ENCODE measurements around the gene SLC8A3.

Gene SLC8A3

DNA sequence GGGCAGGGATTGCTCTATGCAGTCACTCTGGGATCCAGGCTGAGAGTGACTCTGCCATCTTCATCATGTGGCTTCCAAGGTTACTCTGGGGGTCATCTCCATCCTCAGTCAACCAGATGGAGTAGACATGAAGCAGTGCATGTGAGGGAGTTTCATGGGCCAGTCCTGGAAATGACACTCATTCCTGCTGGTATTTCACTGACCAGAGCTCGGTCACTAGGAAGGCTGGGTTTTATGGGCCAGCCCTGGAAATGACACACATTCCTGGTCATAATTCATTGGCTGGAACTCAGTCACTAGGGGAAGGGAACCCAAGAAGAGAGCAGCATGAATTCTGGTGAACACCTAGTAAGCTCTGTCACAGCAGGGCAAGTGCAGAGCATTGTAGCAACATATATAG lies 164.9 kb downstream of the SLC8A3 start:
- no peak for DNase-seq (ENCODE audit: low read depth in 2 of 2)

DNA sequence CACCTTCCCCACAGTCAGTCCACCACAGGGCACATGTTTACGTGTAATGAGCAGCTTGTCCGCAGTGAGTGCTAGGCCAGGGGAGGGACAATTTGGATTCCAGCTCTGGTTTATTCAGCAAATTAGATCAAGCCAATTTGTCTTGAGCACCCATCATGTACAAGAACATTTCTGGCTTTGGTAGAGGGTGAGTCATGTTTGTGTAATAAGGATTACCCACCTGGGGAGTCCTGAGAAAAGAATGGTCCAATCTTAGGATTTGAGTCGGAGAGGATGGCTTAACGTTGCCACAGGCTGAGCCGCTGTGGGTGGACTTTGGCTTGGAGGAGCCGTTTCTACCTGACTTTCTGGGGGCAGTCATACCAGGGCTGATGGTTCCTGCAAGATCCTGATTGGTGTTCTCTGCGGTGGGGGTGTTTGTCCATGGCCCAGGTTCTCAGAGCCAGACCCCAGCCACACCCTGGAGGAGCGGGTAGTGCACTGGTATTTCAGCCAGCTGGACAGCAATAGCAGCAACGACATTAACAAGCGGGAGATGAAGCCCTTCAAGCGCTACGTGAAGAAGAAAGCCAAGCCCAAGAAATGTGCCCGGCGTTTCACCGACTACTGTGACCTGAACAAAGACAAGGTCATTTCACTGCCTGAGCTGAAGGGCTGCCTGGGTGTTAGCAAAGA lies 165.8 kb downstream of the SLC8A3 start:
- no peak for DNase-seq (ENCODE audit: low read depth in 2 of 2)

DNA sequence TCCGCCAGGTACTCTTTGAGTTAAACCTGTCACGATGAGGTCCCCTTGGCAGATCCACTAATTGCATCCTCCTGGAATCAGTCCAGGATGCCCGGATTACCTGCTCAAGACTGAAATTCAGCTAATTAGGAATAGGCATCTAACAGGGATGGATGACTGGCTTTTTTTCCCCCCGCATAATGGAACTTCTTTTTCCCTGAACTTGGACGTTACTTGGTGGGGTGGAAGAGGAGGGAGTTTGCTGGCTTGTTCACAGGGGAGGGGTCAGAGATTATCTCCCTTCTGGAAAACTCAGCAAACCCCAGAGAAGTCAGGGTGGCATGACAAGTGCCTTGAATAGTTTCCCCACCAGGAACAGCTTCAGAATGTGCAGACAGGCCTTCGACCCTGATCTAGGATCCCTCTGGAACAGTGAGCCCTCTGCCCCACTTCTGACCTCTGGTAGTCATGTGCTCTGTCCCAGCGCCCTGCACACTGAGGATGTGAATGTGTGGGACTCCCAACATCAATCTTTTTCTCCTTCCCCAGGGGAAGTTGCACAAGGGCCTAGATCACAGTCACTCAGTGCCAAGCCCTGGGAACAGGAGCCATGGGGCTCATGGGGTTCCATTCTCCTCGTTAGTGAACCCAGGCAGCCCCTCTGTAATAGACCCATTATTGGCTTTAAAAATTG lies 167.1 kb downstream of the SLC8A3 start:
- no peak for DNase-seq (ENCODE audit: low read depth in 2 of 2)

DNA sequence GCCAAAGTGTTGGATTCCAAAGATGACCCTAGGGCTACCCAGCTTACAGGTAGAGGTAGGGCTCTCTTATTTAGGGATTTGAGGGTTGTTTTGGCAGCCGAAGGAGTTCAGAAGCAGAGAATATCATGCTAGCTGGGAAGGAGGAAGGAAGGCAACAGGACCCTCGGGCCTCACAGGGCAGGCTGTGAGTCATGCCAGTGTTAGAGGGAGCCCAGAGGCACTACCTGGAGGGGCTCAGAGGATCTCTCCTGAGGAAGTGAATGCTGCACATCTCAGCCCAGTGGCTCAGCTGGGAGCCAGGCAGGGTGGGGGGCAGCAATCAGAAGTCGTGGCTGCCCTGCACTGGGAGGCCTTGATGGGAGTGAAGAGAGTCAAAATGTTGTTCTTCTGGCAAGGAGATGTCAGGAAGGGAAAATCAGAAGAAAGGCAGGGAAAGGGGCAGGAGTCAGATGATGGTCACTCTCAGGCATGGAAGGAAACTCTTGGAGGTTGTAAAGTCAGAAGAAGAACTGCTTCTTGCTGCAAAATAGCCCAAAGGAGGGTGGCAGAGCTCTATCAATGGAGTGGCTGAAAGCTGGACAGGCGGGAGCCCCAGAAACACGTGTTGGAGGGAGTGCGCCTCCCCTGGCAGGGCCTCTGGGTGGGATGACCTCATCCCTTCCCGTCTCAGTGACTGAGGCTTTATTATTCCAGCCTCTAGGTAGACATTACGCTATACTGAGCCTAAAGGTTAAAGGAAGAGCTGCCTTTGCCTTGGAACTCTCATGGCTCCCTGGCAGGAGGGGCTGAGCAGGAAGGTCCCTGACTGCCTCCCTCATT lies 168.2 kb downstream of the SLC8A3 start:
- no peak for DNase-seq (ENCODE audit: low read depth in 2 of 2)

DNA sequence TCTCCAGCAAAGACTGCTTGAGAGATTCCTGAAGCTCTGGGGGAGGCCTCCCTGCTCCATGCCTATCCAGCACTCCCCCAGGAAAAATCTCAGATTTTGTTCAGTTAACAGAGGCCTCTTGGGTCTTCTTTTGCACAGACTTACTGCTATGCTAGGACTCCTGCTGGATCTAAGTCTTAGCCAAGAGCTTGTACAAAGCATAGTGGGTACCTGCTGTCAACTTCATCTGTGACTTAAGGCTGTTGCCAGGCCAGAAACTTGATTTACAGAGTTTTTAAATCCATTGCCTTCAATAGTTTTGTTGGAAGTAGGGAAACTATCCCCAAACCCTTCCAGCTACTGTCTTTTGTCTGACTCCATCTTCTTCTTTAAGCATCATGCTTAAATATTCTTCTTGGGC lies 169.1 kb downstream of the SLC8A3 start:
- no peak for DNase-seq (ENCODE audit: low read depth in 2 of 2)

DNA sequence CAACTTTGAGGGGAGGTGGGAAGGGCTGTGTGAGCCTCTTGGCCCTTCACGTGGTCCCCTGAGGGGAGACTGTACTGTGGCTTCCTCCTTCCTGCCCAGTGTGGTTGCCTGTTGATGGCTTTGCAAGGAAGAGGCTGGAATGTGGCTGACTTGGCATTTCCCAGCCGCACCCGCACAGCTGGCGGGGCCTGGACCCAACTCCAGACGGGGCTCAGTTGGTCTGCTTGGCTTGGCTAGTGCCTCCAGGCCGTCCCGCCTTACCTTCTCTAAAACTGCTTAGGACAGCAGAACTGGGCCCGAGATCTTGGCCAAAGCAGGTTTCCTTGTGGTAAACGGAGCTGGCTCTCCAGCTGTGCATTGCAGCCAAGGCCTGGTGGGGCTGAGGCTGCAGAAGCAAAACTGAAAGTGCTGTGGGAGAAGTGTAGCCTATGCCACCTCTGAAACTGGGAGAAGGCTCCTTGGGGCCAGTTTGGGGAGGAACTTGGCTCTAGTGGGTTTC lies 170.0 kb downstream of the SLC8A3 start:
- DNase-seq (ENCODE audit: low read depth in 2 of 2) = no peak

DNA sequence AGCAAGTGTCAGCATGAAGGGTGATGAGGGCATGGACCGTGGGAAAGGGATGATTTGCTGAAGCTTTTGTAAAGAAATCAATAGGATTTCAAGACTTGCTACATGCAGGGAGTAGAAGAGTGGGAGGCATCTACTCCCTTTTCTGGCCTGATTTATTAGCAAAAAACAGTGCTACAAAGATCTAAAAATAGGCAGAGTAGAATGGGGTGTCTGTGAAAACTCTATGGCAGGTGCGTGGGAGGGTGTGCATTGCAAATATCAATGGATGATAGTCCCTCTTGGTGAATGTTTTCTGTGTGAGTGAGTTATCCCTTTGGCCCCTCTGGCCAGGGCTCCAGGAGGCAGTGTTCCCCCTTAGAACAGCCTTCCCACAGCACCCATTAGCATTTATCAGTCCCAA lies 170.5 kb downstream of the SLC8A3 start:
- no peak for DNase-seq (ENCODE audit: low read depth in 2 of 2)

DNA sequence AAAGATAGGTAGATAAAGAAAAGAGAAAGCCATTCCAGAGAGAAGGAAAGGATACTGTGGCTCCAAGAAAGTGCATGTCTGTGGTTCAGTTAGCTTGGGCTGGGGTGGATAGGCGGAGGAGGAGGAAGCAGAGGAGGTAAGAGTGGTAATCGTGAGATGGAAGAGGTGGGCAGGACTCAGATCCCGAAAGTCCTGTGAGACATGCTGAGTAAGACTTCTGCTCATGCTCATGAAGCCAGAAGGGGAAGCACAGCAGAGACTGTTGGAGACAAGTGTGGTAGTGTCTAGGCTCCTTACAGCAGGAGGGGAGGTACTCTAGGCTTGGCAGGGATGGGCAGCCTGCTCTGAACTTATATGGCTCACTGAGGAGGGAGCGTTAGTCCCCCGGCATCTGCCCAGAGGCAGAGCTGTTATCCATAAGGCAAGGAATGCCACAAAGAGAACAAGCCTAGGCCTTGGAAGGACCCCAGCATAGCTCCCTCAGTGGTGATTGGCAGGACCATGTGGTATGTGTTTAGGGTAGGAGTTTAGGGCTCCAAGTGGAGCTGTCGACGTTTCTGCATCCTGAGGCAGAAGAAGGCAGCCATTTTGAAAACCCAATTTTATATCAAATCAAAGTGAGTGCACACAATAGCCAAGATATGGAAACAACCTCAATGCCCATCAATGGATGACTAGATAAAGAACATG lies 174.2 kb downstream of the SLC8A3 start:
- no peak for DNase-seq (ENCODE audit: low read depth in 2 of 2)

DNA sequence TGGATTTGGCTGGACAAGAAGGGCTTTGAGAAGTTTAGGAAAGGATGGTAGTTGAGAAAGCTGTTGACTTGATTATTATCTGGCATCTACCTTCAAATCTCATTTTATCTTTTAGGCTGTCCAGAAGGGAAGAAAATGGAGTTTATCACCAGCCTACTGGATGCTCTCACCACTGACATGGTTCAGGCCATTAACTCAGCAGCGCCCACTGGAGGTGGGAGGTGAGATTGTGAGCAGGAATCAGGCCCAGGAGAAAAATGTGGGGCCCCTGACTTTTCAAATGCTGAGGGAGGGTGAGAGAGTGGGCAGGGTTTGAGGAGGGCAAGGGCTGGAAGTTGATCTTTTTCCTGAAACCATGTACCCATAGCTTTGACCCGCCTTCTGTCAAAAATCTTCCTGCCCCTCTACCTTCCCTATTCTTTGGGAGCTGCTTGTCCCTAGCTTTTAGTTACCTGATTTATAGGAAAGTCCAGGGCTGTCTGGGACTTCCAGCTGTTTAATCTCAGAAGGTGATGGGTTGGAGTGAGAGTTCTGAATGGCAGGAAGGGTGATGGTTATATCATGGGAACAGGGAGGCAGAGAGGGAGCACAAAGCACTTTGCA lies 175.4 kb downstream of the SLC8A3 start:
- no peak for DNase-seq (ENCODE audit: low read depth in 2 of 2)

DNA sequence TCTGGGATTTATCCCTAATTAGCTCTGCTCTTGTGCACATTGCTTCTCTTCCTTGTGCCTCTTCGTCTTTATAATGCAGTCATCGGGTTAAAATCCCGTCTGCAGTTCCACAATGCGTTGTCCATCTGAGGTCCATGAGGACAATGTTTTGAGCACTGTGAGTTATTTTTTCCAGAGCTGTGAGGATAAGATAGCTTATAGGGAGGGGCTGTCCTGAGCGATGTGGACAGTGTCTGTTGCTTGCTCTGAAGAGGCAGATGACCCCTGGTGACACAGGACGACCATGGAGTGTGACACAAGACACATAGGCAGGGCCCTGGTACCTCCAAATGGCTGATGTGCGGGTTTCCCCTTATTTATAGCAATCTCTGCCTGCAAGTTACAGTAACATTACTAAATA lies 177.0 kb downstream of the SLC8A3 start:
- no peak for DNase-seq (ENCODE audit: low read depth in 2 of 2)

DNA sequence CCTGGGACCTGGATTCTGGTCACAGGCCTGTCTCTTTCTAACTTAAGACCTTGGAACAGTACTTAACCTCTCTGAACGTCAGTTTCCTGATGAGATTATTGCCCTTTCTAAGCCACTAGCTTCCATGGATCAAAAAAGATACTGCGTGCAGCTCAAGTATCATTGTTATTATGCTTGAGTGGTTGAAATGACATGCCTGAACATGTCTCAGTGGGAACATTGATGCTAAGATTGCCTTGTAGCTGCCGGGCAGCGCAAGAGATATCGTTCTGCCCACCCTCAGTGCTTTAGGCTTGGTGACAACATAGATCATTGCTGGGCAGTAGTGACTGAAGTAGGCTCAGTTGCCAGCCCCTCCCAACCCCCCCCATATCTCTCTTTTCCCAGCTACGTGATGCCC lies 177.7 kb downstream of the SLC8A3 start:
- no peak for DNase-seq (ENCODE audit: low read depth in 2 of 2)

DNA sequence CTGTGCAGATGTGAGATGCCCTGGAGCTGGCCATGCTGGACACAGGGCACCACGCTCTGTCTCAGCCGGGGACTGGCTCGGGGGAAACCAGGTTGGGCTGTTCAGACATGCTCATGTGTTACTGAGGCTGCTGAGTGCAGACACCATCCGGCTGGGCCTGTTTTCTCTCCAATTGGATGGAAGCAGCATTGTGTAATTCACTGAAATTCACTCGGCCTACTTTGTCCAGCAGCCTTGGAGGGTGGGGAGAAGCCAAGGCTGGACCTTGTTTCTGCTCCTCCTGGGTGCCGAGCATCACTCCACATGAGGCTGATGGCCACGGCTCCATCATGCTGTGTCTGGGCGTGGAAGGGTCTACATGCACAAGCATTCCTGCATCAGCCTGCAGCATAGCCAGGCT lies 178.8 kb downstream of the SLC8A3 start:
- DNase-seq (ENCODE audit: low read depth in 2 of 2) = no peak

DNA sequence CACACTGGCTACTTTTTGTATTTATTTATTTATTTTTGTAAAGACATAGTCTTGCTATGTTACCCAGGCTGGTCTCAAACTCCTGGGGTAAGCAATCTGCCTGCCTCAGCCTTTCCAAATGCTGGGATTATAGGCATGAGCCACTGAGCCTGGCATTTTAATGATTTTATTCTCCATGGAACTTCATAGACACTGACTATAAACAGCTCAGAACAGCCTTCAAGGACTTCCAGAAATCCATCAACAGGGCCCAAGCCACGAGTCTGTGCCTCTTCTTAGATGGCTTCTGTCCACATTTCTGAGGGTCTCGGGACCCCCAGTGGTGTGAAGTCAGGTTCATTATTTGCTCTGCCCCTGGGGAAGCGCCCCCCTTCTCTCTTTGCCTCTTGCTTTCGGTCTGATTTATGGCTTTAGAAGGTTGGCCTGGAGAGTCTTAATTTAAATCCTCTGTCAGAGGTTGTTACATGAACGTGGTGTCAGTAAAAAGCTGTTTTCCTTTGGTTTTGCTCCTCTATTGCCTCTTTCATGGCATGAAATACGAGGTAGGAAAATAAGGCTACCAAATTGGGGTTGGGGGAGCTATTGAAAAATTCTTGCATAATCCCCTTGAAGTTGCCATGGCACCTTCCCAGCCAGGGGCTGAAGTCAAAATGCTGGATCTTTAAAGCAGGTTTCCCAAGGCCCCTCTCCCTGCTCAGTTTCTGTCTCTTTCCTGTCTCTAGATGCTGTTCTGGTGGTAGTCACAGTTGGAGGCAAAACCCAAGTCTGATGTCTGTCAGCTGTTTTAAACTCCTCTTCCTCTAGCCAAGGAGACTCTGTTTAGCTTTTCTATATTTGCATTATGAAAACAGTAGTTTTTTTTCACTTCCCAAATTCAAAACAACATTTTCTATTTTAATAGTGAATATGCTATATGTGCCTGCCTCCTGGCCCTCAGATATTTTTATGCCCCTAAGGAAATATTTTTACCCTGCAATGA lies 180.2 kb downstream of the SLC8A3 start:
- no peak for DNase-seq (ENCODE audit: low read depth in 2 of 2)

DNA sequence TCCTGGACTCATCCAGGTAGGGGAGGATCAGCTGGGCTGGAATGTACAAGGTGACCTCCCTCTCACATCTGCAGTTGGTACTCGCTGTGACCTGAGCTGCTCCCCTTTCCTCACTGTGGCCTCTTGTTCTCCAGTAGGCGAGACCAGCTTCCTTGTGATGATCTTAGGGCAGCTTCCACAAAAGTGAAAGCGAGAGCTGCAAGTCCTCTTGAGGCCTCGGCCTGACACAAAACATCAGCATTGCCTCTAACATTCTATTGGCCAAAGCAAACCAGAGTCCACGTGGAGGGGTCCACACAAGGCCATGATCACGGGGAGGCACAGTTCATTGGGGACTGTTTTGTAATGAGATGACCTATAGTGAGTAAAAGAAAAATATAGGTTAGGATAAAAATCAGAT lies 182.1 kb downstream of the SLC8A3 start:
- no peak for DNase-seq (ENCODE audit: low read depth in 2 of 2)

DNA sequence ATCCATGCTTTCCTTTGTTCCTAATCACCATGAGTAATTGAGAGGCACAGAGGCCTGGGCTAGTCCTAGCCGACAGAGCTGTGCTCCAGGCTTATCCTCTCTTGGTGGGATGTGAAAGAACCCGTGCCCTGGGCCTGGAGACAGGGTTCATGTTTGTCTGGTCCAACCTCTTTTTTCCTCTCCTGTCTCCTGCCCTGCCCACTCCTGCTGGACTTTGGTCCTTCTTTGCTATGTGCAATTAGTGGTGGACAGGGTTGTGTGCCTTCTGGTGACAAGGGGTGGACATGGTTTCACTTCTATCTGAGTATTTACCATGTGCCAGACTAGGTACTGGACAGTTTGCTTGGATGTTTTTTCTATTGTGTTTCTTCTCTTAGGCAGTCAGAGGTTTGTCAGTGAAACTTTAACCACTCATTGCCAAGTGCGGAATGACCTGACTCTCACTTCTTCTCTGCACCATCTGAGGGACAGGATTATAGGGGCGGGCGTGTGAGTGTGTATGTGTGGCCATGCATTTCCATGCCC lies 183.4 kb downstream of the SLC8A3 start:
- no peak for DNase-seq (ENCODE audit: low read depth in 2 of 2)

DNA sequence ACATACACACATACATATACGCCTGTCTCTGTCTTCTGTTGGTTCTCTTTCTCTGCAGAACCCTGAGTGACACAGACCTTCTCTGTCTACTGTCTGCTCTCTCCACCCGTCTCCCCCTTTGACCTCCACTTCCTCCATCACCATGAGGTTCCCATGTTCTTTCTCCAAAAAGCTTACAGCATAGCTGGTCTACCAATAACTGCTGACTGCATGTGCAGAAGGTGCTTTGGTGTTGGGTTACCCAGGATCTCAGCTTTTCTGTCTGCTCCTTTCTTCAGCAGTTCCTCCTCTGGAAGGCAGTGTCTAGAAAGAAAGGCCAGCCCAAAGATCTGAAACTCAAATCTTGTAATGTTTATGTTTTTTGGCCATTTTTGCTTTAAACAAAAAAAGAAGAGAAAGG lies 184.0 kb downstream of the SLC8A3 start:
- DNase-seq (ENCODE audit: low read depth in 2 of 2) = no peak

DNA sequence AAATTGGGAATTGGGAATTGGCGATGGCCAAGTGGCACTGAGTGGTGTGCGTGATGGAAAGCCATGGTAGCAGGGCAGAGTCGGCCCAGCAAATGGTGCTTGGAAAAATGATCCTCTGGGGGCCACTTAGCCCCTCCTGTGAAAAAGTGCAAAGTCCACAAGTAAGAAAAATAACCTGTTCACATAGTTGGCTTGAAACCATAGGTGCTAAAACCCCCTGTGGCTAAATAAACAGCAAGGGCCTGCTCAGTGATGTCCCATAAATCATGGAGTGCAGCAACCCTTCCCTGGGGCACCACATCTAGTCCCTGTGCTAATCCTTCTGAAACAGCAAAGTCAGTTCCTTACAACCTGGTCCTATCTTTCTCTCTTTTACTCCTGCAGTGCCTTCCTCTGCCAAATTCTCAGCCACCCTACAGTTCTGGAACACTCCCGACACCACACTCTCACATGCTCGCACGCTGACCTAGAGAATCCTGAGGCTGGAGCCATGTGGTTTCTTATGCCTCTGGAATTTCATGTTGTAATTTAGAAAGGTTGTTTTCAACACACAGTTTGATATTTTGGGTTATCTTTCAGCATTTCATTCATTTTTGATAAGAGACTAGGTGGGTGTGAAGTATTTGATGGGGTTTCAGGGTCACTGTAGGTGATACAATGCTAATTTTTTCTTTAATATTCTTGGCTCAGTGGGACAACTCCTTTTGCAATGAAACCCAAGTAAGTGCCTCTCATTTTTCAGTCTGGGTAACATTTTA lies 186.0 kb downstream of the SLC8A3 start:
- DNase-seq (ENCODE audit: low read depth in 2 of 2) = no peak

DNA sequence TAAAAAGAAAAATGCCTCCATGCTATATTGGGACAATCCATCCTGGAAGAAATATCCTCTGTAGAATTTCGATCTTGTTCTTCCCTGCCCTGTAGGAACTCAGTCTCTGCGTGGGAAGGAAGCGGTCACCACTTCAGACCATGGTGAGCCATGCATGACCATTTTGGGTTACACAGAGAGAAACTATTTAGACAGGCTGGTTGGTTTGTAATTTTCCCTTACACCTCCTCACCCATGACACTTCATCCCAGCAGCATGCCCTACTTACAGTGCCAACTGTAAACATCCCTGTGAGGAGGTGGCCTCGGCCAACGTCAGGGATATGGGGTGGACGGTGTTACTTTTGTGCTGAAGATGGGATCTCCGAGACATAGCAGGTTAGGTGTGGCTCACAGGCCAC lies 188.2 kb downstream of the SLC8A3 start:
- DNase-seq (ENCODE audit: low read depth in 2 of 2) = no peak

DNA sequence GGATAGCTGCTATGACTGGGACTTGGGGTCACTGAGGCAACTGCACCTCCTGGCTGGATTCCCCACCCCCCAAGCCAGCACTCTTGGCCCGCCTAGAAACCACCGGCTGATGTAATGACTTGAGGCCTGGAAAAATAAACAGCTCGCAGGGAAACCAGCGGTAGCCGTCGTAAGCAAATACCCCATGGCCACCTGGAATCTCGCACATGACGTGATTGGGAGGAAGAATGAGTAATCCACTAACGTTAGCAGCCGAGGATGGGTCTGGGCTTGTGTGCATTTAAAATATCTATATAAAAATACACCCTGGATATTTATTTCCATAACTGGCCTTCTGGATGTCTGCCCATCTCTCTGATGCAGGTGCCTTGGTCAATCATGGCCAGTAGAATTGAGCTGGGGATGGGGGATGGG lies 189.5 kb downstream of the SLC8A3 start:
- DNase-seq (ENCODE audit: low read depth in 2 of 2) = no peak

DNA sequence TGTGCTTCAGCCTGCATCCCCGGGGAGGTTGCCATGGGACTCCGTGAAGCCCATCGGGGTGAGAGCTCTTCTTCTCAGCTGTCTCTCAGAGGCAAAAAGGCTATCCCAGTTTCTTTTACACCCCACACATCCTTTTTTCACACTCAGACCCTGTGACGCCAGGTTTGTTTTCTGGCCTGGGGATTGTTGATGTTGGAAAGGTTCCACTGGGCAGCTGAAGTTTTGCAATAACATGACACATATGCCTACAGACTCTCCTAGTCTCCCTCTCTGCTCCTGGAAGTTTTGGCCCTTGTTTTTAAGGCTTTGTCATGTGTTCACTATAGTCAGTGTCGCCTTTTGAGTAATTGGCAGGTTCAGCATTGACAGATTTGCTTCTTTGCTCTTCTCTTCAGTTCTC lies 190.9 kb downstream of the SLC8A3 start:
- no peak for DNase-seq (ENCODE audit: low read depth in 2 of 2)

Measured in stimulated activated CD8-positive, alpha-beta memory T cell treated with anti-CD3 and anti-CD28 coated beads, Interleukin-7, amount 100 ng/mL, for 4 hours (primary cell).